ENCODE results near the gene ZFP36L1. TPM values are rescaled to one million over a fixed set of nuclear protein-coding genes. Genes with fewer than 3 reads are reported as not detected.

Gene ZFP36L1
- total and polyA plus RNA-seq, 2 donors (not counting 3 experiments of a cell fraction or from before 2014, with no cell fraction given) = 46.0 to 89.6 TPM

DNA sequence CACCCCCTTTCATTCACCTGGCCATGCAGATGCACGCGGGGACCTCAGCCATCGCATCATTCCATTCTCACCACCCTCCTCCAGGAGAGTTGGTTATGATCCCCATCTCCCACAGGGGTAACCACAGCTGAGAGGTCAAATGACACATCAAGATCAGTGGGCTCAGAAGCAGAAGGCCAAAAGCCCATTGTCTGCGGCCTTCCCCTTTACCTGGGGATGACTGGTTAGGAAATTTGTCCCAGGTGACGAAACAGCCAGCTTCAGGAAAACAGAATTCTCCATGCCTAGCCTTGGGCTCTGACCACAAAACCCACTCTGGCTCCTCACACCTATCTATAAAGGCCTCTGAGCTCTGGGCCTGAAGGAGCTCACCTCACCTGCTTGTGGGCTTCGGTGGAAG is 36.1 kb downstream of the ZFP36L1 start:
- TF ChIP-seq, protein P1, sequence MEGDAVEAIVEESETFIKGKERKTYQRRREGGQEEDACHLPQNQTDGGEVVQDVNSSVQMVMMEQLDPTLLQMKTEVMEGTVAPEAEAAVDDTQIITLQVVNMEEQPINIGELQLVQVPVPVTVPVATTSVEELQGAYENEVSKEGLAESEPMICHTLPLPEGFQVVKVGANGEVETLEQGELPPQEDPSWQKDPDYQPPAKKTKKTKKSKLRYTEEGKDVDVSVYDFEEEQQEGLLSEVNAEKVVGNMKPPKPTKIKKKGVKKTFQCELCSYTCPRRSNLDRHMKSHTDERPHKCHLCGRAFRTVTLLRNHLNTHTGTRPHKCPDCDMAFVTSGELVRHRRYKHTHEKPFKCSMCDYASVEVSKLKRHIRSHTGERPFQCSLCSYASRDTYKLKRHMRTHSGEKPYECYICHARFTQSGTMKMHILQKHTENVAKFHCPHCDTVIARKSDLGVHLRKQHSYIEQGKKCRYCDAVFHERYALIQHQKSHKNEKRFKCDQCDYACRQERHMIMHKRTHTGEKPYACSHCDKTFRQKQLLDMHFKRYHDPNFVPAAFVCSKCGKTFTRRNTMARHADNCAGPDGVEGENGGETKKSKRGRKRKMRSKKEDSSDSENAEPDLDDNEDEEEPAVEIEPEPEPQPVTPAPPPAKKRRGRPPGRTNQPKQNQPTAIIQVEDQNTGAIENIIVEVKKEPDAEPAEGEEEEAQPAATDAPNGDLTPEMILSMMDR (IDR thresholded peaks at IDR 0.05; ENCODE audit: extremely low read depth in 1 of 2, insufficient read depth in 1 of 2, low read depth in 1 of 2, low read length in 2 of 2) = no peak
- TF ChIP-seq EZH2 (IDR thresholded peaks at IDR 0.05; ENCODE audit: borderline replicate concordance, low read depth, low read length, severe bottlenecking) = no peak
- TF ChIP-seq FOS (IDR thresholded peaks at IDR 0.05; ENCODE audit: borderline replicate concordance, insufficient read depth, low read length) = no peak
- no peak for TF ChIP-seq GATA2 (IDR thresholded peaks at IDR 0.05; ENCODE audit: insufficient read depth, insufficient read length, low read depth, low read length)
- no peak for TF ChIP-seq POLR2A (IDR thresholded peaks at IDR 0.05; ENCODE audit: low read depth, low read length)
- TF ChIP-seq POLR2AphosphoS5 (IDR thresholded peaks at IDR 0.05; ENCODE audit: insufficient read depth, low read depth, low read length) = no peak
- no peak for TF ChIP-seq MAX (IDR thresholded peaks at IDR 0.05; ENCODE audit: insufficient read depth, insufficient read length)
- no peak for TF ChIP-seq MYC (IDR thresholded peaks at IDR 0.05; ENCODE audit: low read depth, low read length)
- no peak for TF ChIP-seq JUN (IDR thresholded peaks at IDR 0.05; ENCODE audit: borderline replicate concordance, insufficient read depth, insufficient read length, low read depth)
- Histone ChIP-seq H2AFZ (ENCODE audit: low read depth, low read length) (no peak overlapping the region), H3K79me2 (ENCODE audit: control insufficient read depth, insufficient read depth, low read length) (no peaks in the 10 kb centered on the region), H3K36me3 (ENCODE audit: control insufficient read depth in 2 of 2, extremely low read depth in 1 of 2, insufficient read depth in 2 of 2, low read length in 2 of 2) (no peaks in the 10 kb centered on the region), H3K9me3 (replicated peaks; ENCODE audit: control insufficient read depth, insufficient read depth, low read length) (no peaks in the 10 kb centered on the region), H3K27me3 (ENCODE audit: control insufficient read depth in 2 of 2, insufficient read depth in 2 of 2, low read length in 2 of 2) (no peaks in the 10 kb centered on the region), H3K4me3 (replicated peaks in 1 of 3; ENCODE audit: insufficient read depth in 1 of 3, low read depth in 1 of 3, low read length in 3 of 3) (no peak overlapping the region), H3K27ac (ENCODE audit: insufficient read depth, low read depth, low read length) (no peak overlapping the region), H3K9me1 (replicated peaks; ENCODE audit: control insufficient read depth, extremely low read depth, insufficient read depth, low read length) (no peaks in the 10 kb centered on the region), H4K20me1 (replicated peaks; ENCODE audit: control insufficient read depth, extremely low read depth, insufficient read depth, low read length) (no peaks in the 10 kb centered on the region), H3K4me2 (ENCODE audit: insufficient read depth, low read length) (no peak overlapping the region), H3K4me1 (ENCODE audit: control insufficient read depth, extremely low read depth, insufficient read depth, low read length) (peaks cover 21% of the 10 kb centered on the region), H3K9ac (replicated peaks; ENCODE audit: extremely low read depth, insufficient read depth, low read length) (no peak overlapping the region)
- ChIA-PET CTCF (interaction anchor here (1.1 to 1.8 kb wide), 4 partner anchors 11 to 459 kb away, joined by 3 to 6 read pairs (median 5); no protein-coding TSS in a partner anchor), POLR2A (no interaction called here)
- no peak for FAIRE-seq
- dilution Hi-C loops (cut with MboI; ENCODE audit: extremely low pct_ligation_motif_present, low sequenced_read_pairs) = no loop called here
- intact Hi-C loops (cut with micrococcal nuclease) = no loop called here
- BruUV-seq (replicated peaks) = no TSS peak
- DNase-seq (ENCODE audit: low read depth, low spot score) = no peak

All from endothelial cell of umbilical vein (primary cell).